HG03354 (cell line): ENCODE data around the gene GTF3C2.
"Not testable (repeated sequence)": the region's sequence is repeated elsewhere in the genome, so short reads cannot be mapped to it uniquely, and the experiment has no call there.

Source experiments
- ATAC-seq: cut with Tn5 transposase; IDR thresholded peaks from one replicate; pipeline ENCODE4 v1.9.1; 2021; ENCODE audit warnings: mild to moderate bottlenecking; ENCODE audit not compliant: unreplicated experiment, poor library complexity, severe bottlenecking

The GTF3C2 gene

GRCh38 chr2:27322766-27323595 is 33.6 kb downstream of the GTF3C2 start, which contains the start of gene MPV17:
TSS of gene MPV17 (minus strand) at chr2:27323097. CDS start at chr2:27322517, 580 bp downstream.
- peak; percentile 94 for ATAC-seq

- no peak for ATAC-seq
Observed at GRCh38 chr2:27322301-27322765, 34.2 kb downstream of the GTF3C2 start.

- no peak for ATAC-seq
Observed at GRCh38 chr2:27320958-27321543, 35.5 kb downstream of the GTF3C2 start.

- not testable (repeated sequence) for ATAC-seq
Observed at GRCh38 chr2:27319839-27320238, 36.7 kb downstream of the GTF3C2 start.

GRCh38 chr2:27316655-27317412 is 39.7 kb downstream of the GTF3C2 start:
- ATAC-seq: no peak

- ATAC-seq: no peak
Observed at GRCh38 chr2:27315122-27315521, 41.4 kb downstream of the GTF3C2 start.

- no peak for ATAC-seq
Observed at GRCh38 chr2:27314709-27315108, 41.9 kb downstream of the GTF3C2 start.

GRCh38 chr2:27313882-27314645 is 42.5 kb downstream of the GTF3C2 start:
- no peak for ATAC-seq

- ATAC-seq: no peak
Observed at GRCh38 chr2:27312152-27312551, 44.4 kb downstream of the GTF3C2 start.

- ATAC-seq: no peak
Observed at GRCh38 chr2:27309651-27310050, 46.9 kb downstream of the GTF3C2 start.

GRCh38 chr2:27308359-27308881 is 48.1 kb downstream of the GTF3C2 start, which contains the start of gene UCN:
TSS of gene UCN (minus strand) at chr2:27308445. CDS start at chr2:27307895, 550 bp downstream.
- ATAC-seq: no peak

GRCh38 chr2:27307545-27308358 is 48.8 kb downstream of the GTF3C2 start:
- no peak for ATAC-seq

- no peak for ATAC-seq
Observed at GRCh38 chr2:27307287-27307544, 49.3 kb downstream of the GTF3C2 start.

GRCh38 chr2:27306573-27307286 is 49.8 kb downstream of the GTF3C2 start:
- ATAC-seq: no peak

GRCh38 chr2:27306136-27306535 is 50.4 kb downstream of the GTF3C2 start:
- ATAC-seq: no peak

GRCh38 chr2:27305516-27305915 is 51.0 kb downstream of the GTF3C2 start:
- ATAC-seq: no peak

- ATAC-seq: no peak
Observed at GRCh38 chr2:27304488-27305240, 51.9 kb downstream of the GTF3C2 start.
